ENCODE results near the gene KCNA5. TPM values are rescaled to one million over a fixed set of nuclear protein-coding genes. Genes with fewer than 3 reads are reported as not detected.

KCNA5 gene
- not detected for total RNA-seq (ENCODE audit: unreplicated experiment)
- long read RNA-seq, result 0 reads

- Mint-ChIP-seq H3K9me3 (ENCODE audit: unreplicated experiment) (peaks cover 4% of the 10 kb centered on the region), H3K4me3 (ENCODE audit: unreplicated experiment) (no peak within 1 kb of the TSS), H3K4me1 (ENCODE audit: low read depth, unreplicated experiment) (no peaks in the 10 kb centered on the region), H3K27ac (ENCODE audit: unreplicated experiment) (no peak within 1 kb of the TSS), H3K36me3 (ENCODE audit: unreplicated experiment) (peaks cover 5% of the 10 kb centered on the region), H3K27me3 (ENCODE audit: unreplicated experiment) (peaks cover 21% of the 10 kb centered on the region)
- DNase-seq, result peak; percentile 61
- no peak for TF ChIP-seq CTCF (IDR thresholded peaks at IDR 0.05; ENCODE audit: partially characterized antibody, unreplicated experiment)
These were observed at the start of gene KCNA5 for GRCh38 chr12:5043589-5044419. Gene KCNA5 (plus strand): TSS chr12:5043879. CDS start chr12:5044148, 269 bp downstream.

- Mint-ChIP-seq H3K4me3 (ENCODE audit: unreplicated experiment) (no peak overlapping the region), H3K9me3 (ENCODE audit: unreplicated experiment) (peaks cover 2% of the 10 kb centered on the region), H3K27me3 (ENCODE audit: unreplicated experiment) (no peaks in the 10 kb centered on the region), H3K36me3 (ENCODE audit: unreplicated experiment) (no peaks in the 10 kb centered on the region), H3K4me1 (ENCODE audit: low read depth, unreplicated experiment) (no peaks in the 10 kb centered on the region), H3K27ac (ENCODE audit: unreplicated experiment) (no peak overlapping the region)
- no peak for DNase-seq
- TF ChIP-seq CTCF (IDR thresholded peaks at IDR 0.05; ENCODE audit: partially characterized antibody, unreplicated experiment), result no peak
These were observed 49.1 kb upstream of the KCNA5 start for GRCh38 chr12:4994622-4995021.

- H3K4me1 Mint-ChIP-seq (ENCODE audit: low read depth, unreplicated experiment), result no peaks in the 10 kb centered on the region
- no peak for TF ChIP-seq CTCF (IDR thresholded peaks at IDR 0.05; ENCODE audit: partially characterized antibody, unreplicated experiment)
- no peak for DNase-seq
- H3K36me3 Mint-ChIP-seq (ENCODE audit: unreplicated experiment), result no peaks in the 10 kb centered on the region
- H3K27me3 Mint-ChIP-seq (ENCODE audit: unreplicated experiment), result no peaks in the 10 kb centered on the region
- peaks cover 4% of the 10 kb centered on the region for H3K9me3 Mint-ChIP-seq (ENCODE audit: unreplicated experiment)
- H3K4me3 Mint-ChIP-seq (ENCODE audit: unreplicated experiment), result no peak overlapping the region
- no peak overlapping the region for H3K27ac Mint-ChIP-seq (ENCODE audit: unreplicated experiment)
These were observed 47.0 kb upstream of the KCNA5 start for GRCh38 chr12:4996714-4997113.

- Mint-ChIP-seq H3K27me3 (ENCODE audit: unreplicated experiment) (peaks cover 3% of the 10 kb centered on the region), H3K36me3 (ENCODE audit: unreplicated experiment) (no peaks in the 10 kb centered on the region), H3K9me3 (ENCODE audit: unreplicated experiment) (peaks cover 6% of the 10 kb centered on the region), H3K4me3 (ENCODE audit: unreplicated experiment) (no peak overlapping the region), H3K4me1 (ENCODE audit: low read depth, unreplicated experiment) (no peaks in the 10 kb centered on the region), H3K27ac (ENCODE audit: unreplicated experiment) (no peak overlapping the region)
- TF ChIP-seq CTCF (IDR thresholded peaks at IDR 0.05; ENCODE audit: partially characterized antibody, unreplicated experiment), result no peak
- DNase-seq, result no peak
These were observed 45.7 kb upstream of the KCNA5 start for GRCh38 chr12:4997939-4998338.

GRCh38 chr12:5000204-5000603 is 43.5 kb upstream of the KCNA5 start:
- Mint-ChIP-seq H3K27me3 (ENCODE audit: unreplicated experiment) (peaks cover 3% of the 10 kb centered on the region), H3K4me1 (ENCODE audit: low read depth, unreplicated experiment) (no peaks in the 10 kb centered on the region), H3K4me3 (ENCODE audit: unreplicated experiment) (no peak overlapping the region), H3K9me3 (ENCODE audit: unreplicated experiment) (peaks cover 6% of the 10 kb centered on the region), H3K27ac (ENCODE audit: unreplicated experiment) (no peak overlapping the region), H3K36me3 (ENCODE audit: unreplicated experiment) (no peaks in the 10 kb centered on the region)
- no peak for DNase-seq
- TF ChIP-seq CTCF (IDR thresholded peaks at IDR 0.05; ENCODE audit: partially characterized antibody, unreplicated experiment), result no peak

Measured in glutamatergic neuron (in vitro differentiated cells).